ENCODE results near the gene ZNF708. TPM values are rescaled to one million over a fixed set of nuclear protein-coding genes. Genes with fewer than 3 reads are reported as not detected.

The ZNF708 gene
- polyA plus RNA-seq, 2 of the 4 experiments (the other 2 are of a cell fraction), result 1.1 to 2.2 TPM

DNA sequence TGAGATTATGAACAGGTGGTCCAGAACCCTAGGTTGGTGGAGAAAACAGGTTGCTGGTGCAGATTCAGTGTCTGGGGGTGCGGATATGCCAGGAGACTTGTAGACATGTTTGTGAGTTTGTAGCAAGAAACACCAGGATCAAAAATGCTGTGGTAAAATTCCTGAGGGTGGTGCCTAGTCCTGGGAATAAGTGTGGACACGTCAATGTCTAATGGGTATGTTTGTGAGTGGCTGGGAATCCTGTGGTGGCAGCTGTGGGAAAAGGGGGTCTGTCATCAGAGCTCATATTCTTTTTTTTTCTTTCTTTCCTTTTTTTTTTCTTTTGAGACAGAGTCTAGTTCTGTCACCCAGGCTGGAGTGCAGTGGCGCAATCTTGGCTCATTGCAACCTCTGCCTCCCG is 7.2 kb downstream of the ZNF708 start:
- POLR2A ChIA-PET, result no interaction called here
- TF ChIP-seq TP53 (CRISPR knock-in tag; IDR thresholded peaks at IDR 0.05) (no peak), CHD4 (IDR thresholded peaks at IDR 0.05; ENCODE audit: borderline replicate concordance) (no peak), ZSCAN20 (CRISPR knock-in tag; IDR thresholded peaks at IDR 0.05) (no peak), KDM5A (IDR thresholded peaks at IDR 0.05) (no peak), FOSL2 (IDR thresholded peaks at IDR 0.05) (no peak), FOSL2 (CRISPR knock-in tag; IDR thresholded peaks at IDR 0.05) (no peak), REST (IDR thresholded peaks at IDR 0.05) (no peak), EP300 (IDR thresholded peaks at IDR 0.05) (no peak), BHLHE40 (IDR thresholded peaks at IDR 0.05; ENCODE audit: low read depth, low read length) (no peak), RFX5 (IDR thresholded peaks at IDR 0.05) (no peak), HEYL (CRISPR knock-in tag; IDR thresholded peaks at IDR 0.05) (no peak), KDM1A (IDR thresholded peaks at IDR 0.05; ENCODE audit: low read depth) (no peak), NFE2L2 (conservative IDR thresholded peaks at IDR 0.05; ENCODE audit: low read length) (no peak), ZFP36 (IDR thresholded peaks at IDR 0.05; ENCODE audit: borderline replicate concordance, partially characterized antibody) (no peak), POLR2A (IDR thresholded peaks at IDR 0.05; ENCODE audit: low read length) (no peak), HOXB13 (CRISPR knock-in tag; IDR thresholded peaks at IDR 0.05; ENCODE audit: low read depth) (no peak), NPAS2 (CRISPR knock-in tag; IDR thresholded peaks at IDR 0.05; ENCODE audit: borderline replicate concordance) (no peak), CHD2 (IDR thresholded peaks at IDR 0.05; ENCODE audit: low read length, partially characterized antibody) (no peak), EHF (CRISPR knock-in tag; IDR thresholded peaks at IDR 0.05) (no peak), SREBF2 (IDR thresholded peaks at IDR 0.05) (no peak)
- TF ChIP-seq, protein P1, sequence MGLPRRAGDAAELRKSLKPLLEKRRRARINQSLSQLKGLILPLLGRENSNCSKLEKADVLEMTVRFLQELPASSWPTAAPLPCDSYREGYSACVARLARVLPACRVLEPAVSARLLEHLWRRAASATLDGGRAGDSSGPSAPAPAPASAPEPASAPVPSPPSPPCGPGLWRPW (IDR thresholded peaks at IDR 0.05), result no peak
- Histone ChIP-seq H3K4me1 (no peaks in the 10 kb centered on the region), H3K27ac (no peak overlapping the region), H3K4me2 (no peak overlapping the region), H3K9me3 (peaks cover 29% of the 10 kb centered on the region; the same call in 2 of the 3 replicates), H3K4me3 (no peak overlapping the region)
- FAIRE-seq (no peak), DNase-seq (ENCODE audit: low read depth in 1 of 2, low spot score in 1 of 2) (no peak), ATAC-seq (no peak)
- WGBS (ENCODE audit: missing lambda C conversion rate), result 79% methylated on average over 4 of the region's 4 CpGs
- CTCF ChIA-PET, result no interaction called here

DNA sequence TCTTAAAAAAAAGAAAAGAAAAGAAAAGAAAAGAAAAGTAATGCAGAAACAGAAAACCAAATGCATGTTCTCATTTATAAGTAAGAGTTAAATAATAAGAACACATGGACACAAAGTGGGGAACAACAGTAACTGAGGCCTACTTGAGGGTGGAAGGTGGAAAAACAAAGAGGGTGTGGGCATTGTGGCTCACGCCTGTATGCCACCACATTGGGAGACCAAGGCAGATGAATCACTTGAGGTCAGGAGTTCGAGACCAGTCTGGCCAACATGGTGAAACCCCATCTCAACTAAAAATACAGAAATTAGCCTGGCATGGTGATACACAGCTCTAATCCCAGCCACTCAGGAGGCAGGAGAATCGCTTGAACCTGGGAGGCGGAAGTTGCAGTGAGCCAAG is 8.1 kb downstream of the ZNF708 start:
- ATAC-seq (no peak), DNase-seq (ENCODE audit: low read depth in 1 of 2, low spot score in 1 of 2) (no peak), FAIRE-seq (no peak)
- Histone ChIP-seq H3K4me2 (no peak overlapping the region), H3K27ac (no peak overlapping the region), H3K4me1 (no peaks in the 10 kb centered on the region), H3K4me3 (no peak overlapping the region), H3K9me3 (peaks cover 27% of the 10 kb centered on the region; the same call in 2 of the 3 replicates)
- POLR2A ChIA-PET, result no interaction called here
- 28% methylated on average over 4 of the region's 4 CpGs for WGBS (ENCODE audit: missing lambda C conversion rate)
- TF ChIP-seq HOXA7 (CRISPR knock-in tag; IDR thresholded peaks at IDR 0.05), result no peak
- no peak for TF ChIP-seq MAFK (IDR thresholded peaks at IDR 0.05; ENCODE audit: partially characterized antibody)
- TF ChIP-seq, protein P2, sequence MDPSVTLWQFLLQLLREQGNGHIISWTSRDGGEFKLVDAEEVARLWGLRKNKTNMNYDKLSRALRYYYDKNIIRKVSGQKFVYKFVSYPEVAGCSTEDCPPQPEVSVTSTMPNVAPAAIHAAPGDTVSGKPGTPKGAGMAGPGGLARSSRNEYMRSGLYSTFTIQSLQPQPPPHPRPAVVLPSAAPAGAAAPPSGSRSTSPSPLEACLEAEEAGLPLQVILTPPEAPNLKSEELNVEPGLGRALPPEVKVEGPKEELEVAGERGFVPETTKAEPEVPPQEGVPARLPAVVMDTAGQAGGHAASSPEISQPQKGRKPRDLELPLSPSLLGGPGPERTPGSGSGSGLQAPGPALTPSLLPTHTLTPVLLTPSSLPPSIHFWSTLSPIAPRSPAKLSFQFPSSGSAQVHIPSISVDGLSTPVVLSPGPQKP (IDR thresholded peaks at IDR 0.05; ENCODE audit: low read depth, low read length), result no peak
- CTCF ChIA-PET, result no interaction called here

All from A549 (cell line).